HepG2 (cell line): ENCODE data around the gene KANSL3.

Source experiments
- KDM3A ChIP-seq: IDR thresholded peaks from 2 replicates; pipeline ENCODE4 v1.6.1; 2018; ENCODE audit warnings: low read depth, missing compliant biosample characterization
- TAF1 ChIP-seq: sonication (generic); formaldehyde crosslinking; IDR thresholded peaks from 2 replicates; pipeline ENCODE4 v1.4.0; 2020; ENCODE audit warnings: missing genetic modification reagents
- ZNF564 ChIP-seq: sonication (generic); formaldehyde crosslinking; IDR thresholded peaks from 2 replicates; pipeline ENCODE4 v1.8.1; 2023; ENCODE audit warnings: mild to moderate bottlenecking, missing genetic modification reagents
- TF ChIP-seq, protein P1 (sequence below): sonication (generic); formaldehyde crosslinking; IDR thresholded peaks from 2 replicates; pipeline ENCODE4 v1.5.0; 2020; ENCODE audit warnings: mild to moderate bottlenecking, missing genetic modification reagents, moderate library complexity

GRCh38 chr2:96642564-96643360 is 4.7 kb upstream of the KANSL3 start, which contains the start of gene FER1L5:
- TF ChIP-seq ZNF564 (CRISPR knock-in tag) (no peak), TAF1 (CRISPR knock-in tag) (no peak), KDM3A (no peak)
- TF ChIP-seq, protein P1, sequence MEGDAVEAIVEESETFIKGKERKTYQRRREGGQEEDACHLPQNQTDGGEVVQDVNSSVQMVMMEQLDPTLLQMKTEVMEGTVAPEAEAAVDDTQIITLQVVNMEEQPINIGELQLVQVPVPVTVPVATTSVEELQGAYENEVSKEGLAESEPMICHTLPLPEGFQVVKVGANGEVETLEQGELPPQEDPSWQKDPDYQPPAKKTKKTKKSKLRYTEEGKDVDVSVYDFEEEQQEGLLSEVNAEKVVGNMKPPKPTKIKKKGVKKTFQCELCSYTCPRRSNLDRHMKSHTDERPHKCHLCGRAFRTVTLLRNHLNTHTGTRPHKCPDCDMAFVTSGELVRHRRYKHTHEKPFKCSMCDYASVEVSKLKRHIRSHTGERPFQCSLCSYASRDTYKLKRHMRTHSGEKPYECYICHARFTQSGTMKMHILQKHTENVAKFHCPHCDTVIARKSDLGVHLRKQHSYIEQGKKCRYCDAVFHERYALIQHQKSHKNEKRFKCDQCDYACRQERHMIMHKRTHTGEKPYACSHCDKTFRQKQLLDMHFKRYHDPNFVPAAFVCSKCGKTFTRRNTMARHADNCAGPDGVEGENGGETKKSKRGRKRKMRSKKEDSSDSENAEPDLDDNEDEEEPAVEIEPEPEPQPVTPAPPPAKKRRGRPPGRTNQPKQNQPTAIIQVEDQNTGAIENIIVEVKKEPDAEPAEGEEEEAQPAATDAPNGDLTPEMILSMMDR (CRISPR knock-in tag): no peak
